HG03575 (cell line): ENCODE data around the gene GPR17.

Experiments
- ATAC-seq: cut with Tn5 transposase; IDR thresholded peaks from one replicate; pipeline ENCODE4 v1.9.1; 2021; ENCODE audit not compliant: unreplicated experiment, insufficient number of reproducible peaks, low FRiP score; ENCODE audit errors: extremely low read depth

GPR17 gene

DNA sequence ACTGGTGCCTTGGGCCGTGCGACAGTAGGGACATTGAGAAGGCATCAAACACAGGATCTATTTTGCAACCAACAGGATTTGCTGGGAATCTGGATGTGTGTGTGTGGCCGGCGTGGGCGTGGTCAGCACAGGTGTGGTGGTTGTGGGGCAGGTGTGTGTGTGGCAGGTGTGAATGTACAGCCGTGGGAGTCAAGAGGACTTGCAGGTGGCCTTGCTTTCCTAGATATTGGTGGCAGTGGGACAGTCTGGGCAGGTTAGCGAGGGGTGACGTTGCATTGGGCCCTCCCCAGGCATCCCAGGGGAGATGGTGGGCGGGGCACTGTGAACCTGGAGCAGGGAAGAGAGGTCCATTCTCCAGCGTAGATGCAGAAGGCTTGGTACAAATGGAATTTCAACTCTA, 32.6 kb downstream of the GPR17 start:
- no peak for ATAC-seq

DNA sequence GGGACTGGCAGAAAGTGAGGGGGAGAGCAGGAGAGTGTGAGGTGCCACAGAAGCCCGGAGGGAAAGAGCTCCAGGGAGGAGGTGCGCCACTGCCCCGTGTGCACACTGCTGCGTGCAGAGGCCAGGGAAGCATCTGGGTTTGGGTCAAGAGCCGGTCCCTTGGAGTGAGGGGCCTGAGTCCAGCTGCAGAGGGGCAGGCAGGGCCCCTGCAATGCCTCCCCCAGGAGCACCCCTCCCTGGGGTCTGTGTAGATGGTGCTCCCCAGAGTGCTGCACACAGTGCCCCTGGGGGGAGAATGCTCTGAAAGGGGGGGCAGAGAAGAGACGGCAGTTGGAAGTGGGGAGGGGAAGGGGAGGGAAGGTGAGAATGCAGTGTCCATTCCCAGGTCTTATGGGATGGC, 33.0 kb downstream of the GPR17 start:
- no peak for ATAC-seq

DNA sequence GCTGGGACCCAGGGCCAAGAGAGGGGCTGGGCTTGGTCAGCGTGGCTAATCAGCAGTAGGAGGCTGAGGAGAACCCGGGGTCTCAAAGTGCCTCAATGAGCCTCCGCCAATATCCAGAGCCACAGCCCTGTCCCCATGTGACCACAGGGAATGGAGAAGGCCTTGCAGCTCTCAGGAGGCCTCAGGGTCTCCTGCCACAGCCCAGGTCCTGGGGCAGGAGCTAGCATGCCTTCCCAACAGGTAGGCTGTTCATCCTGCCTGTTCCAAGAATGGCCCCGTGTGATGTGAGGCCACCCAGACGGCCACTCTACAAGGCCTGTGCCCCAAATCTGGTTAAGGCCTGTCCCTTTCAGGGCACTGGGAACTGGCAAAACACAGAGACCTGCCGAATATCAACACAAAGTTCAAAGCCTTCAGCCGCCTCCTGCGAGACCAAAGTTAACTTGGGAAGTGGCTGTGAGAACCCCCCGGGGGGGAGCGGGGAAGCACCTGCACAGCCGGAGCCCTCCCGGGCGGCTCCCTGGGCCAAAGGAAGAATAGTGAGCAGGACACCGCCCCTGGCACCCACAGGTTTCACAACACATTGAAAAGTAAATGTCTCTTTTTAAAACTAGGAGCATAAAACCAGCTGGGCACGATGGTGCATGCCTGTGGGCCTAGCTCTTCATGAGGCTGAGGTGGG, 33.9 kb downstream of the GPR17 start:
- ATAC-seq, result no peak

DNA sequence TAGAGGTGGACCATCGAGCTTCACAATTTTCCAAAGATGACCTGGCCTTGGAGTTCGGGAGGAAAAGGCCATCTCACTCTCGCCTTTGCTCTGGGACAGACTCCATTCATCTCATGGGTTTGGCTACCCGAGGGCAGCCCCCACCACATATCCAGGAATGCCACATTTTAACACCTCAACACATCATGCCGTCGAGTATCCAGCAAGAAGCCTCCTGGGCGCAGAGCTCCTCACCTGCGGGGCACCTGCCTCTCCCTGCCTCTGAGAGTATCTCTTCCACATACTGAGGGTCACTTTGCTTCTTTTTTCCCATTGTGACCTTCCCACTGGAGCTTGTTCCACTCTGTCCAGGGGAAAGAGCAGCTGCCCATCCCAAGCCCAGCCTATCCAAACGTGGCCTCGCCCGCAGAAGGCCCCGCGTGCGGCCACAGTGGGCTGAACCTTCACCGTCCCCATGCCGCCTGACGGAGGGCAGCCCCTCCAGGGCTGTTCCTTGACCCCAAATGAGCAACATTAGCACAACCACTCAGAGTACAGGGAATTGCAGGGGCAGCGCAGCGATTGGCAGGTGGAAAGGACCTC, 34.8 kb downstream of the GPR17 start:
- no peak for ATAC-seq

DNA sequence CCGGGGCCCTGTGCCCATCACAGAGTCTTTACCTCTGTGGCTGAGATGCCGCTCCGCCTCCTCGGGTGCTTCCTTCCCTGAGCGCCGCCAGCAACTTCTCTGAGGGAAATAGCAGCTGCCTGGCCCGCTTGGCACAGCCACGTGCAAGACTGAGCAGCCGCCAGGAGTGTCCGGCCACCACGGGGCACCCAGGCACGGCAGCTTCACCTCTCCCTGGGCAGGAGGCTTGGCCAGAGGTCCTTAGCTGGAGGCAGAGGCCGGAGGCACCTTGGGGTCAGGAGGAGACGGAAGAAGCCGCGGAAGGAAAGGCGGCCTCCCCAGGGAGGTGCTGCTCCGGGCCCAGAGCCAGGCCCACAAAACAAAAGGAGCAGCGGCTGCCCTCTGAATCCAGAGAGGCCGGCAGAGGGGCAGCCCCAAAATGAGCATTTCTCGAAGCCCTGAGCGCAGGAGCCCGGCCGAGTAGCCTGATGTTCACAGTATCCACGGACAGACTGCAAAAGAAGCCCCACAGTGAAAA, 35.4 kb downstream of the GPR17 start:
- no peak for ATAC-seq

DNA sequence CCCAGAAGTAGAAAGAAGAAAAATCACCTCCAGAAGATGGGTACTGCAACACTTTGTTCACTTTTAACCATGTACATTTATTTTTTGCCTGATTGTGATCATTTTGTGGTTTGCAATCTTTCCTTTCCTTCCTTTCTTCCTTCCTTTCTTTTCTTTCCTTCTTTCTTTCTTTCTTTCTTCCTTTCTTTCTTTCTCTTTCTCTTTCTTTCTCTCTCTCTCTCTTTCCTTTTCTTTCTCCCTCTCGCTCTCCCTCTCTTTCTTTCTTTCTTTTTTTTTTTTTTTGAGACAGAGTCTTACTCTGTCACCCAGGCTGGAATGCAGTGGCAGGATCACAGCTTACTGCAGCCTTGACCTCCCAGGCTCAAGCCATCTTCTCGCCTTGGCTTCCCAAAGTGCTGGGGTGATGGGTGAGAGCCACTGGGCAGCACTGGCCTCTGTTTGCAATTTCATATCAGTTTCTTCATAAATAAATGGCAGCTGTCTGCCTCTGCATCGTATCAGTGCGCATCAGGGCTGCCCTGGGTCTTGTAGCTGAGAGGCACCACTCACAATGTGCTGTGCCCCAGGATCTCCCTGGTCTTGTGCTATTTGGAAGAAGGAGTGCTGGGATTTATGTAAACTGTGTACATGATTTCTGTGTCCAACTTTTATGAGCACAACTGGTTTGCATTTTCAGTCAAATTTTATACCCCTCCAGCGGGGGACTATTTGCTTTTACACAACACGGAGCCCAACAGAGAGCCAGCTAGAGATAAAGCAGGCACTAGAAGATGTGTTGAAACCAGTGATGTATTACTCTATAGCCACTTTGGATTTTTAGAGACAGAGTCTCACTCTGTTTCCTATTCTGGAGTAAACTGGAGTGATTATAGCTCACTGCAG, 36.3 kb downstream of the GPR17 start:
- ATAC-seq, result no peak

DNA sequence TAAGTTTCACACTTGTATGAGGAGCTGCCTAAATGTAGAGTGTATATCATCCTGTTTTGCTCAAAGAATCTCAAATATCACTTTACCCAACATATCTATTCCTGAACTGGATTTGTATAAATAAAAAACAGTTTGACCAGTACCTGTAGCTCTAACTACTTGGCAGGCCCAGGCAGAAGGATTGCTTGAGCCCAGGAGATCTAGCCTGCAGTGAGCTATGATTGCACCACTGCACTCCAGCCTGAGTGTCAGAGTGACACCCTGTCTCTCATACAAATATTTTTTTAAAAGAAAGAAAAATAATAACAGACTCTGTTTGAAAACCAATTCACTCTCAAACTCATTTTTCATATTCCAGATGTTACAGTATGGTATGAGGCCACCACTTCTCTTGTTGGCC, 37.1 kb downstream of the GPR17 start:
- no peak for ATAC-seq

DNA sequence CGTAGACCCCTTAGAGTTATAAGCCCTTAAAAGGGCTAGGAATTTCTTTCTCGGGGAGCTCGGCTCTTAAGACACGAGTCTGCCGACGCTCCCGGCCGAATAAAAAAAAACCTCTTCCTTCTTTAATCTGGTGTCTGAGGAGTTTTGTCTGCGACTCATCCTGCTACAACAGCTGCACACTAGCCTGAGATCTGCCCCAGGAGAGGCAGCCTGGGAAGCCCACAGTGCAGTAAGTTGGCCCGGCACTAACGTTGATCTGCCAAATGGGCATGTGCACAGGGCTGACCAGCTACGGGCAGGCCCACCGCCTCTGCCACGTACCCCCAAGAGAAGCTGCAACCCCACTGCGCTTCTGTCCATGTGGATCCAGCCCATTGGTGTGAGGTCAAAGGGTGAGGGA, 37.8 kb downstream of the GPR17 start:
- no peak for ATAC-seq

DNA sequence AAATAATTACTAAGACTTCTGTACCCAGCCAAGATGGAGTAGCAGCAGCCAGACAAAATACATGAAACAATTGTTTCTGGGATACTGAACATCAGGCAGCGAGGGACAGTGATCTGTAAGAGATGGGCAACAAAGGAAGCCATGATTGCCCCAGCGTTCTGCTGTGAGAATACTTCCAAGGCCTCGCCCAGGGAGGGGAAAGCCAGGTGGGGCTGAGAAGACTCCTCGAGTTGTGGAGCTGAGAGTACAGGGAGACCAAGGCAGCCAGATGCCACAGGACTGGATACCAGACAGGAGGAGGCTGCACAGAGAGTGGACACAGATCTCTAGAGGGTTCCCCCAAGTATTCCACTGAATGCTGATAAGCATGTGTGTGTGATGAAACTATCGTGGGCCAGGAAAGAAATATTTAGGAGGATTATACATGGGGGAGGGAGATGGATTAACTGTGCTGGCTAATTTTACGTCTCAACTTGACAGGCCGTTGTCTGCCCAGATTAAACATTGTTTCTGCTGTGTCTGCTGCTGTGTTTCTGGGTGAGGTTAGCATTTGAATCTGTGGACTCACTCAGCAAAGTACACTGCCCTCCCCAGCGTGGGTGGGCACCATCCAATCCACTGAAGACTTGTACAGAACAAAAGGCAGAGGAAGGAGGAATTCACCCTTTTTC, 39.6 kb downstream of the GPR17 start:
- no peak for ATAC-seq

DNA sequence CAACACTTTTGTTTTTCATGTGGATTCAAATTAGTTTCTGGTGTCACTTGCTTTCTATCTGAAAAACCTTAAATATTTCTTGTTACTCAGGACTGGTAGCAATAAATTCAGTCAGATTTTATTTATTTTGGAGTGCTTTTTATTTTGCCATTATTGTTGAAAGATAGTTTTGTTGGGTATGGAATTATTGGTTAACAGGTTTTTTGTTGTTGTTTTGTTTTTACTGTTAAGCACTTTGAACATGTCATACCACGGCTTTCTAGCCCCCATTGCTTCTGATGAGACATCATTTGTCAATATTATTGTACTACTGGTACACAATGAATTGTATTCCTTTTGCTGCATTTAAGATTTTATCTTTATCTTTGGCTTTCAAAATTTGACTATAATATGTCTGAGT, 42.5 kb downstream of the GPR17 start:
- no peak for ATAC-seq

DNA sequence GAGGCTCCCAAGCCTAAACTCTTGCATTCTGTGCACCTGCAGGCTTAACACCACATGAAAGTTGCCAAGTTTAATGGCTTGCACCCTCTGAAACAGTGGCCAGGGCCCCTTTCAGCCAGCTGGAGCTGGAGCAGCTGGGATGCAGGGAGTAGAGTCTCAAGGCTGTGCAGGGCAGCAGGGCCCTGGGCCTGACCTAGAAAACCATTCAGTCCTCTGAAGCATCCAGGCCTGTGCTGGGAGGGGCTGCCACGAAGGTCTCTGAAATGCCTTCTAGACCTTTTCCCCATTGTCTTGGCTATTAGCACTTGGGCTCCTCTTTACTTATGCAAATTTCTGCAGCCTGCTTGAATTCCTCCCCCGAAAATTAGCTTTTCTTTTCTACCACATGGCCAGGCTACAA, 44.7 kb downstream of the GPR17 start:
- ATAC-seq, result no peak

DNA sequence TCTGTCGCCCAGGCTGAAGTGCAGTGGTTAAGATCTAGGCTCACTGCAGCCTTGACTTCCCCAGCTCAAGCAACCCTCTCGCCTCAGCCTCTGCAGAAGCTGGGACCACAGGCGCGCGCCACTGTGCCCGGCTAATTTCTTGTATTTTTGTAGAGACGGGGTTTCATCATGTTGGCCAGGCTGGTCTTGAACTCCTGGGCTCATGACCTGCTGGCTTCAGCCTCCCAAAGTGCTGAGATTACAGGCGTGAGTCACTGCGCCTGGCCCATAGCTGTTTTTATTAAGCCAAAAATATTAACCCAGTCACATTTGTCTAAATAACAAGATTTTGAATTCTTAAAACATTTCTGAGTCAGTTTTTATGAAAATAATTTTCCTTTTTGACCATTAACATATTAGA, 49.0 kb downstream of the GPR17 start:
- no peak for ATAC-seq

DNA sequence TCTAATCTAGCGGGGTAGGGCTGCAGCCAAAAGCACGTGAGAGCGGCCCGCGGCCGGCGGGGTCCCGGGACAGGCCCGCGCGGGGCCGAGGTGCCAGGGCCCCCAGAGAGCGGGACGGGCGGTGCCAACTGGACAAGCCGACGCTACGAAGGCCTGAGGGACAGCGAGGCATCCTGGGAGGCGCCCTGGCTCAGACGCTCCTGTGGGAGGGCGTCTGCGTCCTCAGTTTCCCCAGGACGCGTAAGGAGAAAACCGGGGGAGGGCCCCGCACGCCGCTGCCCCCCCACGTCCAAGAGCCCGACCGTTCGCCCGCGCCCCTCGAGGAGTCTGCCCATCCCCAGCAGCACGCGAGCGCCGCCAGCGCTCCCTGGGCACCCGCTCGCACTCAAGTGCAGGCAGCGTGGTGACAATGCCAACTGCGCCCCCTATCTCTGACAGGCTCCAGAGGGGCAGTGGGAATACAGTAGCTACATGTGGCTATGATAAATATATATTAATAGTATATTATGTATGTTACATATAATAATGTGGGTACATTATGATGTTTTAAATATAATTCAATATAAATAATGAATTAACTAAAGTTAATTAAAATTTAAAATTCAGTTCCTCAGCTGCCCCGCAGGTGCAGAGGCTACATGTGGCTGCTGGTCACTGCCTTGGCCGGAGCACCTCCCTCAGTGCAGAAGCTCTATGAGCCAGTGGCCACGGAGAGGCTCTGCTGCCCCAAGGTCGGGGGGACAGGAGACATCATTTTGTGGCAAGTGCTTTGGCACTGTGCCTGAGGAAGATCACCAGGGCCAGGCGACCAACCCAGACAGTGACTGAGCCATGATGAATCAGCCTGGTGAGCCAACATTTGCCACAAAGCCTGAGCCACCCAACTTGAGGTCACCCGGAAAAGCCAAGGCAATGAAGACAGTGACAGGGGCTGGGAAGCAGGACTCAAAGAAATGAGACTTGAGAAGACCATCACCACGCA, 49.8 kb downstream of the GPR17 start:
- no peak for ATAC-seq

DNA sequence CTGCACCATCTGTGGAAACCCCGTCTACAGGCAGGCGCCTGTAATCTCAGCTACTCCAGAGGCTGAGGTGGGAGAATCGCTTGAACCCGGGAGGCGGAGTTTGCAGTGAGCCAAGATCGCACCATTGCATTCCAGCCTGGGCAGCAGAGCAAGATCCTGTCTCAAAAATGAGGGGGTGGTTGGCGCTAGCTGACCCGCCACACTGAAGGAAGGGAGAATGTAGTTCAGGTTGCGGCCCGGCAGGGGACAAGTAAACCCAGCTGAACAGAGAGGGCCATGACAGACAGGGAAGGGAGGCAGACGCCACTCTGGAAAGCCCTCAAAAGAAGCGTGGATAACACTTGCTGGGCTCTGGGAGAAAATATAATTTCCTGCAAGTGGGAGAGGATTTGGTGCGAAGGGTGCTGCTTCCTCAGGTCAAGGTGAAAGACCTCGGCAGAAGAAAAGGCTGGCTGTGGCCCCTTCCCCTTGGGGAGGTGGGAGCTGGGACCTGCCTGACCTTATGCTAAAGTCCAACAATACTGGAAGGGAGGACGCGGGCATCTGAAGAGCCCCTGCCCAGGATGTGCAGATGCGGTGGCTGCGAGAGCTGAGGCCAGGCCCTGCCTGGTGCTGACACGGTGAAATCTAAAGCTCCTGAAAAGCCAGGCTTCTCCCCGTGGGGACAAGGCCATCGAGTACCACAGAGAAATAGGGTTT, 51.7 kb downstream of the GPR17 start:
- ATAC-seq, result no peak

DNA sequence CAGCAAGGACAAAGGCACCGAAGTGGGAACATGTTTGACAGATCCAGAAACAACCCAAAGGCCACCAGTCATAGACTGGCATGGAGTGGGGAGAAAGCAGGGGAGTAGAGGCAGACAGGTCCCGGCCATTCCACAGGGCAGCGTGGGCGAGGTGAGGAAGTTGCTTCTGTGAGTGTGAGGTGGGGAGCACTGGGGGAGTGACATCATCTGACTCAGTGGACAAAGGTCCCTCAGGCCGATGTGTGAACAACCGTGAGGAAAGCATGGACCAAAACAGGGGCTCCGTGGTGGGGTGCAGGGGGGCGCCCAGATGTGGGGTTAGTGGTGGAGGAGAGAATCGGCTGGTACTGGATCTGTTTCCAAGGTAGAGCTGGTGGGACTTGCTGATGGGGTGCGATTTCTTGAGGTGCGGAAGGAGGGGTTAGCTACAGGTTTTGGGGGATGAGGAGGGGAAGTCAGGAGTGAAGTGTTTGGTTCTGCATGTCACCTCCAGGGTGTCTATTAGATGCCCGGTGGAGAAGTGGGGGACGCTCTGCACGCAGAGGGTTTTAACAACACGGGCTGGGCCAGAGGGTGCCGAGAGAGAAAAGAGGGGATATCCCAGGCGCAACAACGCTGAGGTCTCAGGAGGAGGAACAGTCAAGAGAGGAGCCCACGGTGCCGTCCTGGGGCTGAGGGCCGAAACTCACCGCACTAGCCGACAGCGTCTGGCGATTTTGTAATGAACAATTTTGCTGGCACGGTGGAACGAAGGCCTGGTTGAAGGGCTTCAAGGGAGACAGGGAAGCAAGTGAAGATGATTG, 52.8 kb downstream of the GPR17 start:
- no peak for ATAC-seq

DNA sequence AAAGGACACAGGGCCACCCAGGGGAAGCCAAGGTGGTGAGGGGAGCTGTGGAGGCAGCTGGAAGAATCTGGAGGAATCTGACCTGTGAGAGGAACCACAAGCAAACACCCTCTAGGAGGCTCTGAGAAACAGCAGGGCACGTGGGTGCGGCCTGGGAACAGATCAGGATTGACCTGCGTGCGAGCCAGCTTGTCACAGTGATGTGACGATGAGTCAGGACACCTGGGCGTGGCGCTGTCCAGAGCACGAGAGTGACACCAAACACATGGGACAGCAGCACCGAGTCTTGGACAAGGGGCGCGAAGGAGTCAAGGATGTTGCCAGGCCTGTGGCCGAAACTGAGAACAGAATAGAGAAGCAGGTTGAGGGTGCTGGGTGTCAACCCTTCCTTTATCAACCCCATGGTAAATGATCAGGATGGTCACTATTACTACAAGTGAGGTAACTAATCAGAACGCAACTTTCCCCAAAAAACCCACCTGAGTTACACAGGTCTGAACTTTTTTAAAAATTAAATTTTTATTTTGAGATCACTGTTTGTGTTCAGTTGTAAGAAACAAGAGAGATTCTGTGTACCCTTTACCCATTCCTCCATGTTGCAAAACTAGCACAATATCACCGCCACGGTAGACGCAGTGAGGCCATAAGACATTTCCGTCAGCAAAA, 54.7 kb downstream of the GPR17 start:
- ATAC-seq, result peak; percentile 51
